ENCODE measurements around the gene OTOGL. TPM values are rescaled to one million over a fixed set of nuclear protein-coding genes. Genes with fewer than 3 reads are reported as not detected.

OTOGL gene
- total and polyA plus RNA-seq, 7 donors = 0.03 to 0.30 (median 0.07) TPM; not detected in 2

DNA sequence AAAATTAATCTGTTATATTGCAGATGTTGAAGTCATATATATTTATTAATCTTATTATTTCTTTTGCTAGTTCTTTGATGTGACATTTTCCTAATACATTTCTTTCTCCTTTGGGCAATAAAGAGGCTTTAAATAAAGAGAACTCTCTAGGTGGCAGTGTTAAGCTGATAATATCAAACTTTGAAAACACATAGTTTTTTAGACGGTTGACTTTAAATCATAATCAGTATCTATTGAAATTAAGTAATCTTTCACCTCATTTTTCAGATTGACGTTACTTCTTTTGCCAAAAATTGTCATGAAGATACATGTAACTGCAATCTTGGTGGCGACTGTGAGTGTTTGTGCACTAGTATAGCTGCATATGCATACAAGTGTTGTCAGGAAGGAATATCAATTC is 213.9 kb downstream of the OTOGL start:
- Histone ChIP-seq H3K27ac (no peak overlapping the region), H3K36me3 (ENCODE audit: insufficient read depth in 1 of 2, low read depth in 1 of 2) (no peaks in the 10 kb centered on the region), H3K4me3 (no peak overlapping the region), H3K9me3 (no peaks in the 10 kb centered on the region), H3K27me3 (ENCODE audit: insufficient read depth in 3 of 3, low read length in 2 of 3) (no peaks in the 10 kb centered on the region), H3K4me1 (no peaks in the 10 kb centered on the region)
- no peak for DNase-seq
- 49 to 55% (median 52%) methylated on average over 3 of the region's 3 CpGs for WGBS, 3 donors
- TF ChIP-seq, protein P1, sequence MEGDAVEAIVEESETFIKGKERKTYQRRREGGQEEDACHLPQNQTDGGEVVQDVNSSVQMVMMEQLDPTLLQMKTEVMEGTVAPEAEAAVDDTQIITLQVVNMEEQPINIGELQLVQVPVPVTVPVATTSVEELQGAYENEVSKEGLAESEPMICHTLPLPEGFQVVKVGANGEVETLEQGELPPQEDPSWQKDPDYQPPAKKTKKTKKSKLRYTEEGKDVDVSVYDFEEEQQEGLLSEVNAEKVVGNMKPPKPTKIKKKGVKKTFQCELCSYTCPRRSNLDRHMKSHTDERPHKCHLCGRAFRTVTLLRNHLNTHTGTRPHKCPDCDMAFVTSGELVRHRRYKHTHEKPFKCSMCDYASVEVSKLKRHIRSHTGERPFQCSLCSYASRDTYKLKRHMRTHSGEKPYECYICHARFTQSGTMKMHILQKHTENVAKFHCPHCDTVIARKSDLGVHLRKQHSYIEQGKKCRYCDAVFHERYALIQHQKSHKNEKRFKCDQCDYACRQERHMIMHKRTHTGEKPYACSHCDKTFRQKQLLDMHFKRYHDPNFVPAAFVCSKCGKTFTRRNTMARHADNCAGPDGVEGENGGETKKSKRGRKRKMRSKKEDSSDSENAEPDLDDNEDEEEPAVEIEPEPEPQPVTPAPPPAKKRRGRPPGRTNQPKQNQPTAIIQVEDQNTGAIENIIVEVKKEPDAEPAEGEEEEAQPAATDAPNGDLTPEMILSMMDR (IDR thresholded peaks at IDR 0.05) = no peak
- intact Hi-C loops (cut with DNase I) = no loop called here
- ATAC-seq = no peak

DNA sequence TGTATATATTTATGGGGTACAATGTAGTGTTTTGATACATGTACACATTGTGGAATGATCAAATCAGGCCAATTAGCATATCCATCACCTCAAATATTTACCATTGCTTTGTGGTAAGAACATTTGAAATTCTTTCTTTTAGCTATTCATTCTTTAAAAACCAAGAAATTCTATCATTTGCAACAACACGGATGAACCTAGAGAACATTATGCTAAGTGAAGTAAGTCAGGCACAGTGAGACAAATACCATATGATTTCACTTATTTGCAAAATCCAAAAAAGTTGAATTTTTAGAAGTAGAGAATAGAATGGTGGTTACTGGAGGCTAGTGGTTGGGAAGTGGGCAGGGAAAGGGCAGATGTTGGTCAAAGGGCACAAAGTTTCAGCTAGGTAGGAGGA is 215.4 kb downstream of the OTOGL start:
- Histone ChIP-seq H3K4me1 (no peaks in the 10 kb centered on the region), H3K9me3 (no peaks in the 10 kb centered on the region), H3K27ac (no peak overlapping the region), H3K36me3 (ENCODE audit: insufficient read depth in 1 of 2, low read depth in 1 of 2) (no peaks in the 10 kb centered on the region), H3K27me3 (ENCODE audit: insufficient read depth in 3 of 3, low read length in 2 of 3) (no peaks in the 10 kb centered on the region), H3K4me3 (no peak overlapping the region)
- ATAC-seq = no peak
- DNase-seq = no peak
- WGBS, 3 donors = 83 to 95% (median 94%) methylated on average over 1 of the region's 1 CpG
- TF ChIP-seq, protein P1 (IDR thresholded peaks at IDR 0.05) = no peak
- intact Hi-C loops (cut with DNase I) = no loop called here

DNA sequence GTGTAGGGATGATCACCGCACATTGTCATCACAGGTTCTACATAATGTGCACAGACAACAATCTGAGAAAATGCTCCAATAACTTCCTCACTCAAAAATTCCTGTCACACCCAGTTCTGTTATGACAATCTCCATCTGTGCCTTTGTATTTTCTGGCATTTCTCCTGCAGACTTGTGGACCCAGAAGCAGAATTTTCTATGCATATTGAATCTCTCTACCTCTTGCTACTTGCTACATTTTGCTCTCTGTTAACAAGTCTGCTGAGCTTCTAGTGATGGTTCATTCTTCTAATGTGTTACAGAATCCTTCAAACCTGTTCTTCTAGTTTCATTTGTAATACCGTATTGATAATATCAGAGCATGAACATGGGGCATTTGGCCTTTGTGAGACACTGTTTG is 216.9 kb downstream of the OTOGL start:
- Histone ChIP-seq H3K27ac (no peak overlapping the region), H3K4me1 (no peaks in the 10 kb centered on the region), H3K27me3 (ENCODE audit: insufficient read depth in 3 of 3, low read length in 2 of 3) (no peaks in the 10 kb centered on the region), H3K9me3 (no peaks in the 10 kb centered on the region), H3K4me3 (no peak overlapping the region), H3K36me3 (ENCODE audit: insufficient read depth in 1 of 2, low read depth in 1 of 2) (no peaks in the 10 kb centered on the region)
- intact Hi-C loops (cut with DNase I) = no loop called here
- DNase-seq (no peak), ATAC-seq (no peak)
- 55 to 61% (median 60%) methylated on average over 2 of the region's 2 CpGs for WGBS, 3 donors
- TF ChIP-seq, protein P1 (IDR thresholded peaks at IDR 0.05) = no peak

DNA sequence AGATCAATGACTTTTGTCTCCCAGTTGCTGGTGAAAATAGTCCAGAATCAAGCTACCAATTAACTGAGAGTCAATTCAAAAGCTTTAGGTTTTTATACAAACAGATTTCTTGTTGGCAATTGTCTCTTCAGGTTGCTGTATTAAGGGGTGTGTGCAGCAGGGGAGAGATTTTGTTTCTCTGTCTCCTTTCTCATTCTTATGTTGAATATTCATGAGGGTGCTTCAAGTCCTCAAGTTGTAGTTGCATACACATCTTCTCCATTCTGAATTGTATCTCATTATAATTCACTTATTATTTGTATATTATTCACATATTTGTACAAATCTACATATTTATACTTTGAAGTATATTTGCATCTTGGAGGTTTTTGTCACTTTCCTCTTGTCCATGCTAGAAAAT is 218.0 kb downstream of the OTOGL start:
- H3K9me3 ChIP-seq = no peaks in the 10 kb centered on the region
- intact Hi-C loops (cut with DNase I) = no loop called here

DNA sequence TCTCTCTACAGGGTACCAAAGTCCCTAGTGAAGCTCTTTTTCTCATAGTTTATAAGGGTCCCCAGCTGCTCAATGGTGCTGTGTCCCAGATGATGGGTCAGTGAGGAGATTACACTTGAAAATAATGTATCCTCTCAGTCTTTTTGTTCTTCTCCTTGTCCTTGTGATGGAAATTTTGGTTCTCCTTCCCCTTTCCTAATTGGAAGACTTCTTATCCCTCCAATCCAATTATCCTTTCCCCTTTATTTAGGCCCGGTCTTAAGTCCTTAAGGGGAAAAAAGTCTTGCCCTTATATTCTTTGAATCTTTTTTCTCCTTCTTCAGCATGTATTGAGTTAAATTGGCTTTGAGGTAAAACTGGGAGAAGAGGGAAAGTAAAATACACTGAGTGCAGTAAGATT is 218.6 kb downstream of the OTOGL start:
- no peaks in the 10 kb centered on the region for H3K9me3 ChIP-seq
- no peaks in the 10 kb centered on the region for H3K36me3 ChIP-seq (ENCODE audit: insufficient read depth in 1 of 2, low read depth in 1 of 2)
- H3K27me3 ChIP-seq (ENCODE audit: insufficient read depth in 3 of 3, low read length in 2 of 3) = no peaks in the 10 kb centered on the region
- no peaks in the 10 kb centered on the region for H3K4me1 ChIP-seq
- no peak for DNase-seq
- 0 to 43% (median 0%) methylated on average over 1 of the region's 1 CpG for WGBS, 3 donors
- no peak overlapping the region for H3K27ac ChIP-seq
- ATAC-seq = no peak
- TF ChIP-seq, protein P1 (IDR thresholded peaks at IDR 0.05) = no peak
- intact Hi-C loops (cut with DNase I) = no loop called here
- no peak overlapping the region for H3K4me3 ChIP-seq

More for the DNA sequence above, 218.0 kb downstream of the OTOGL start:
- DNase-seq = no peak
- no peak for ATAC-seq
- Histone ChIP-seq H3K27me3 (ENCODE audit: insufficient read depth in 3 of 3, low read length in 2 of 3) (no peaks in the 10 kb centered on the region), H3K27ac (no peak overlapping the region), H3K36me3 (ENCODE audit: insufficient read depth in 1 of 2, low read depth in 1 of 2) (no peaks in the 10 kb centered on the region), H3K4me3 (no peak overlapping the region), H3K4me1 (no peaks in the 10 kb centered on the region)
- TF ChIP-seq, protein P1 (IDR thresholded peaks at IDR 0.05) = no peak

Data from psoas muscle (tissue), 8 donors.